Activated T-helper 9 cell treated with anti-CD3 and anti-CD28 coated beads, Interleukin-2, amount 50 U/mL, for 16 hours (primary cell): ENCODE data around the gene FRS2.

Experiments used
- DNase-seq: peaks from one replicate; pipeline ENCODE4 v3.0.0-alpha.2; 2020; ENCODE audit warnings: low read depth

Gene FRS2

DNA sequence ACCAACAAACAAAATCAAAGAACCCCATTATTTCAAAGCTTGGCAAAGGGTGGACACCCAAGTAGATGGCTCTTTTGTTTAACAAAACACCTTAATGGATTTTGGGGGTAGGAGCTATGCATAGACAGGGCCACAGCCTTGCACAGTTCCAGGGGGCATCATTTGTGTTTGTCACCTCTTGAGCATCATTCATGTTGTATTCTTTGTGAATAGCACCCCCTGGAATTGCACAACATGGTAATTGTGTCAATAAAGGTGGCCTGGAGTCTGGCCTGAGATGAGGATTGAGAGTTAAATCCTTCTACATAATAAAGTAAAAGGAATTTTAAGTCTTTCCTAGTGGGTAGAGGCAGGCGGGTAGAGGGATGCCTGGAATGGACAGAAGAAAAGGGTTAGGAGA is 3.3 kb upstream of the FRS2 start:
- no peak for DNase-seq

DNA sequence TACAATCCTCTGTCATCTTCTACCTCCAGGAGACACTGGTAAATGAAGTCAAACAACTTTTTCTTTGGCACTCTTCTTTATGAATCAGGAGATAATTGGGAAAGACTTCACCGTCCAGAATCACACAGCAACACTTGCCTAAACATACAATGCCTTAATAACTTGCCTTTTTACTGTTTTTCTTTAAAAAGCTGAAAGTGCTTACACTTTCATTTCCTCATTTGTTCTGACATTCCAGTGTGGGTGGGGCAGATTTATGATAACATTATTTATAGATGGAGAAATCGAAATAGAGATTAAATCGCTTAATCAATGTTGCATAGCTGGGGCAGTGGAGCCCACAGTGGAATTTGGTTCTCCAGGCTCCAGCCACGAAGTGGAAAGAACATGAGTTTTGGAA is 2.8 kb upstream of the FRS2 start:
- no peak for DNase-seq

DNA sequence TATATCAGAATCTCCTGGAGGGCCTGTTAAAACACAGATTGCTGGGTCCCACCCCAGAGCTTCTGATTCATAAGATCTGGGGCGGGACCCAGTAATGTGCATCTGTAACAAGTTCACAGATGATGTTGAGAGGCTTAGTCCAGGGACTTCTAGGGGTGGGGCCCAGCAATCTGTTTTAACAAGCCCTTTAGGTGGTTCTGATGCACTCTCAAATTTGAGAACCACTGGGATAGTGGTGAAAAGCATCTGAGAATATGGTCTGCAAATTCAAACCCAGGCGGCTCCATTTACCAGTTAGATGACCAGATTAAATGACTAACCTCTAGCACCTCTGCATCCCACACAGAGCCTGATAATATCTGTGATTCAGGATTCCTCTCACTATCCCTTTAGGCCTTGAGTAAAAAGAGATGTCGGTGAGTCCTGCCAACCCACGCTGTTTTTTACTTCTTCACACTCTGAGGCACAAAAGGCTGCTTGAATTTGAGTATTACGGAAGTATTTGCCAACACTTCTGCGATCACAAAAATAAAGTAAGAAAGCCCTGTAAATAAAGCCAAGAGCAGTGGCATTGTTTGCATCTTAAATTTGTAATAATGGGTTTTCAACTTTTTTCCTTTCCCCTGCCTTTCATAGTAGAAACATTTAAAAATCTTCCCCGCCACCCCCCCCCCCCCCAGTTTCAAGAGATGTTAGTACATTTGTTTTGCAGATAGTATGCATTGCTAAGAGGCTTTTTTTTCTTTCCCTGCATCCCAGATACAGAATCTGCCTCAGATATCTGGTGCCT is 1.8 kb upstream of the FRS2 start:
- DNase-seq, result no peak

DNA sequence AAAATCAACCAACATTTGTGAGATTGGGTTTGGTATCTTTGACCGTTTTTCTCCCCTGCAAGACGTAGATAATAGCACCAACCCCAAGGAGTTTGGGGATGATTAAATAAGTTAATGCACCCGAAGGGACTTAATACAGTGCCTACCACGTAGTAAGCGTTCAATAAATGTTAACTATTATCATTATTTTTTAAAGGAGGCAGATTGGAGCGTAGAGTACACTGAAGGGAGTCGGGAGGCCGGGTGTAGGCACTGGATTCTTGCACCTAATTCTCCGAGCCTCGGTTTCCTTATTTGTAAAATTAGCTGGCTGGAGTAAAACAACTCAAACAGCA is 367 bp upstream of the FRS2 start:
- no peak for DNase-seq

DNA sequence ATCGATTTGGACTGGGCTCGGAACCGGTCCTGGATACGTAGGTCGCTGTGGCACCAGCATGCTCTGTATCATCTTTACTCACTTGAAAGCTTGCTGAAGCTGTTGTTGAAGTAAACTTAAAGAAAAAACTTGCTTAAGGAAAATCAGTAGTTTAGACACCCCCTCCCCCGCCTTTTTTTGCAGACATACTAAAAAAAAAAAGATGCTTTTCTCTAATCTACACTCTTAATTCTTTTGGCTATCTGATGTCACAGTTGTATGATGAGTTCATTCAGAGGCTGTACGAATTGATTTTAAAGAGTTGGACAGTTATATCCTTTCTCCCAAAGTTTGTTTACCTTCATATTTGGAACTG is 865 bp downstream of the FRS2 start:
- DNase-seq, result peak; percentile 0

DNA sequence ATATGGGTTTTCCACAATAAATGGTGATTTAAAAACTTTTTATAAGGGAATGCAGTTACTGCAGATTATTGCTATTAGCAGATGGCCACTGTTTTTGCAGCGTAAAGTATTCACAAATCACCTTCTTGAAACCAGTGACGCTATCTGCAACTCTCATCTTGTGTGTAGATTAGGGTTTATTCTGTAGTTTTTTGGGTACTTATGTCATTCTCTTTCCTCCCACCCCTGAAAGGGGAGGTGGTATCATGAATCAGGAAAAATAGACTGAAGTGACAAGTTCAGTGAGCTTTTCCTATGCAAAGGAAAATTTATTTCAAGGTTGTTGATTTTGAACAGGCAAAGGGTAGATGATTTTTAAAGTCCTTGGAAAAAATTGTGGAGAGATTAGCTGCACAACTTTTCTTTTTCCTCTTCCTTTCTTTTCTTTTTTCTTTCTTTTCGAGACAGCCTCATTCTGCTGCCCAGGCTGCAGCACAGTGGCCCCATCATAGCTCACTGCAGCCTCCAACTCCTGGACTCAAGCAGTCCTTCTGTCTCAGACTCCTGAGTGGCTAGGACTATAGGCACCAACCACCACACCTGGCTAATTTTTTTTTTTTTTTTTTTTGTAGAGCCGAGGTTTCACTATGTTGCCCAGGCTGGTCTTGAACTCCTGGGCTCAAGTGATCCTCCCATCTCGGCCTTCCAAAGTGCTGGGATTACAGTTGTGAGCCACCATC is 1.6 kb downstream of the FRS2 start:
- no peak for DNase-seq

DNA sequence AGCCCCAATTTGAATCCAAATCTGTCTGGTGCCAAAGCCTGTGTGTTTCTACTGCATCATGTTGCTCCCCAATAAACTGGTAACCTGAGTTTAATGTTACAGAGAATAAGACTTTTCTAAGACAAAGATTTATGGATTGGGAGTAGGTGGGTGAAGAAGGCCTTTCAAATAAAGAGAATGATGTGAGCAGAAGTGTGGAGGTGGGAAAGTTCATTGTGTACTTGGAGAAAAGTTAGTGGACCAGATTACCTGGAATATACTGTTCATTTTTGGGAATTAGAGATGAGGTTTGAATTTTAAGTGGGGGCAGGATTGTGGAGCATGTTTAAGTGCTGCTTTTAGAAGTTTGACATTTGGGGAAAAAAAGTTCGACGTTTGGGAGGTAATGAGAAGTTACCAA is 3.1 kb downstream of the FRS2 start:
- DNase-seq, result no peak

DNA sequence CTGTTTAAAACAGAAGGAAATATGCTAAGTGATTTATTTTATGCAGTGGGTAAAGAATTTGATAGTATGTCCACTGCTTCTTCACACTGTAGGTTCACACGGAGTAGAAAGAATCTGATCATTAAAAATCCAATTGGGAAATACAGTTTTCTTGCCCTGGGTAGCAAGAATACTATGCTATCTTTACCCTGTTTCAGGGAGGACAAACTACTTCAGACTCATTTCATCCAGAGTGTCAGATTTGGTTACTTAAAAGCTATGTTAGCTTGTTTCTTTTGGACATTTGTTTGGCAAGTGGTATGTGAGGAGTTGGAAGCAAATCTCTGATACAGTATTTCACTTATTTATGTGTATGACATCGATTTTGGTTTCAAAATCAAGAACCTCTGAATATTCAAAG is 4.3 kb downstream of the FRS2 start:
- DNase-seq, result no peak

DNA sequence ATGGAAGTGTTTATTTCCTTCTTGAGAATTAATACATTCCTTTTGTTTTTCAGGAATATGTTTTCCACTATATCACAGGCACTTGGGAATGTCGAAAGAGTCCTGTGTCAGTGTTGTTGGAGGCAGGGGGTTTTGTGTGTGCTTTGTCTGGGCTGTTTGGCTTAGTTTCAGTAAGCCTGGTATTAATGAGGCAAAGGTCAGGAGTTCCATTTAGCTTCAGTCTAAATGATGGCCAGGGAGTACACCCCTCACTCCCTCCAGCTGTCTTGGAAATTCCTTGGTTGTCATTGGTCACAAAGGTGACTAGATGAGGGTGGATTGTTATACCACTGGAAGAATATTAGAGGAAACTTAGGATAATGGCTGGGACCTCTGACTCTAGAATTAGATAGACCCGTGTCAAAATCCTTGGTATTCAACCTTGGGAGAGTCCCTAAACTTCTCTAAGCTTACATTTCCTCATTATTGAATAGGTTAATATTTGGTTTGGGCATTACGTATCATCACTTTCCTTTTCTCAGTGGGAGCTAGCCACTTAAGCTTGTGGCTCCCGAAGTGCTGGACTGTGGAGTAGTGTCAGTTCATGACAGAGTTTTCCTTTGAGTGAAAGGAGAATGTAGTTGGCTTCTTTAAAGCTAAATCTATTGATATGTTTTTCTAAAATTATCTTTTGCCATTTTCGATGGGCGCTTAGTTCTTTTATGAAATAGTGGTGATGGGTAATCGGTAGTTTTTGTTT is 5.2 kb downstream of the FRS2 start:
- DNase-seq, result no peak

DNA sequence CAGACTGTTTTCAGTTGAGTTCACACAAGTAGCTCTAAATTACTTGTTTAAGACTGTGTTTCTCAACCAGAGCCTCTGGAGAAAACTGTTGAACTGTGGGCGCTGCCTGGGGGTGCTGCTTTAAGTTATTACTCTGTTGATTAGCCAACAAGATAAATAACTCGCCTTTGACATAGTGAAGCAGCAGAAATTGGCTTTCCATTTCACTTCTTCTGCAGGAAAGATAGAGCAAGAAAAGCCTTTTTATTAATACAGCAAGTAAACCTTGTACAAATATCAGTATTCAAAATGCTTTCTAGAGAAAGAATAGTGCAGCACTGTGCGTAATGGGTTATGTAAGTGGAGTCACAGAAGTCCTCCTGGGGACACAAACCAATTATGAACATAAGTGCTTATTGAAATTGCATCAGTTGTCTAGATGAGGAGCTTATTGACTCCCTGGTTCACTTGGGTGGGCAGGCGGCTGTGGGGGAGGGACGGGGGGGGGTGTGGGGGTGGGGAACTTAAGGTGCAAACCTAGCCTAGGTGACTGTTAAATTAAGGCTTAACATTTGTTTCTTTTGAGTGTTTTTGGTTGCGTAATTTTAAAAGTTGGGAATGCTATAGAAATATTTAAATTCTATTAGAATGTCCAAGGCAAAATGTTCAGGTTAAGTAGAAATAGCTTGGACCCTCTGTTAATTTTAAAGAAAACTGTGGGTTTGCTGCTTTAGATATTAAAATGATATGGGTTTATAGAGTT is 6.3 kb downstream of the FRS2 start:
- no peak for DNase-seq

DNA sequence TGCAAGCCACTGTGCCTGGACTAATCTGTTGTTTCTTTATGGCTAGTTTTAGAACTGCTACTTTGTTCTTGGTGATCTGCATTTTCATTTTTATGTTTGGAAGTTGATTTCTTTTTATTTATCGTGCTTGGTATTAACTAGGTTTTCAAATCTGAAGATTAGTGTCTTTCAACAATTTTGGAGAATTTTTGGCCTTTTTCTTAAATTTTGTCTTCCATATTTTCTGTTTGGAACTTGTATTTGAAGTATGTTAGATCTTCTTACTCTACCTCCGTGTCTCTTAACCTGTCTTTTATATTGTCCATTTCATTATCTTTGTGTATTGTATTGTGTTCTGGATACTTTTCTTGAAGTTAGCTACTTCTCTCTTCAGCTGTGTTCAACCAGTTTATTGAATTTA is 9.5 kb downstream of the FRS2 start:
- no peak for DNase-seq

DNA sequence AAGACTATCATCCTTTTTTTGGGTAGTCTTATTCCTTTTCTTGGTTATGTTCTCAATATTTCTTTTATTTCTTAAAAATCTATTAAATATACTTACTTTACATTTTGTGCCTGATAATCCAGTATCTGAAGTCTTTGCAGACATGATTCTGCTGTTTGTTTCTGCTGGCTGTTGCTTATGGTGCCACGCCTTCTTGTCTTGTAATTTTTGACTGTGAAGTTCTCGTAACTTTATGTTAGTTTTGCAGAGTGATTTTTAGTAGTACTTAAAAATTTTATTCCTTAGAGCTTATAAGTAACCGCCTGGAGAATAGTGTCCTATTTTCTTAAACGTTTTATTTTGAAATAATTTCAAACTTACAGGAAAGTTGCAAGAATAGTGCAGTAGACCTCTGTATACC is 10.5 kb downstream of the FRS2 start:
- no peak for DNase-seq

DNA sequence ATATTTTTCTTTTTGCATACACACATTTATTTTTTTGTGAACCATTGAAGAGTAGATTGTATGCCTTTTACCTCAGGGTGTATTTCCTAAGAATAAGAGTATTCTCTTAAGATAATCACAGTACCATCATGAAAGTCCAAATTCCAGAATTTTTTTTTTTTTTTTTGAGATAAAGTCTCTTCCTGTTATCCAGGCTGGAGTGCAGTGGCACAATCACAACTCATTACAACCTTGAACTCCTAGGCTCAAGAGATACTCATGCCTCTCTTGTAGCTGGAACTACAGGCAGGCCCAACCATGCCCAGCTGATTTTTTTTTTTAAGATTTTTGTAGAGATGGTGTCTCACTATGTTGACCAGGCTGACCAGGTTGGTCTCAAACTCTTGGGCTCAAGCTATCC is 10.9 kb downstream of the FRS2 start:
- DNase-seq, result no peak

DNA sequence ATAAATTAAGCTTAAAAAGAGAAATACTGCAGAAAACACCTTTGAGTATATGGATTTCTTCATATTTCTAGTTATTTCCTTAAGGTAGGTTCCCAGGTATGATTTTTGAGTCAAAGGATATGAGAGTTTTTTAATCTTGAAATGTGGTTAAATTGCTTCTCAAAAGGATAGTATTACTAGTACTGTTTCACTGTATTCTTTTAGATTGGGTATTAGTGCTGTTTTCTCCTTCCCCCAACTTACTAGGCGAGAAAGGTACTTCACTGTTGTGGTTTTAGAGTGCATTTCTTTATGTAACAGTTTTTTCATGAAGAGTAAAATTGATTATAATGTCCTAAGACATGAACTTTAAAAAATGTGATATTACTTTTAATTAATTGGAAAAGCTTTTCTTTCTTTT is 13.5 kb downstream of the FRS2 start:
- DNase-seq, result no peak

DNA sequence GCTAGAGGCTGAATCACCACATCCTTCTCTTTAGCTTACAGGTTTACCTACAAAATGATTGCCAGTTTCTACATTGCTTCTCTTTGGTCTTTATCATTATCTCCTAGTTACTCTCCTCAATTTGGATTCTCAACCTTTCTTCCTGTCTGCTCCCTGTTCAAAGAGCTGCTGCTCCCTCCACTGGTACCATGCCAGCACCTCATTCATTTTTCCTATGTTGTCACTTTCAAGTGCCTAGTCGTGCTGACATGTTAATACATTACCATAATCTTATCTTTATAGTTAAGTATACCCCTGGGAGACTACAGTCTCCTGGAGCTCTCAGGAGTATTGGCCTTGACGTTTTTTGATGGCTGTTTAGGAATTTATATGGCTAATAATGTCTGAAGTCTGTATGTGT is 14.2 kb downstream of the FRS2 start:
- DNase-seq, result no peak

DNA sequence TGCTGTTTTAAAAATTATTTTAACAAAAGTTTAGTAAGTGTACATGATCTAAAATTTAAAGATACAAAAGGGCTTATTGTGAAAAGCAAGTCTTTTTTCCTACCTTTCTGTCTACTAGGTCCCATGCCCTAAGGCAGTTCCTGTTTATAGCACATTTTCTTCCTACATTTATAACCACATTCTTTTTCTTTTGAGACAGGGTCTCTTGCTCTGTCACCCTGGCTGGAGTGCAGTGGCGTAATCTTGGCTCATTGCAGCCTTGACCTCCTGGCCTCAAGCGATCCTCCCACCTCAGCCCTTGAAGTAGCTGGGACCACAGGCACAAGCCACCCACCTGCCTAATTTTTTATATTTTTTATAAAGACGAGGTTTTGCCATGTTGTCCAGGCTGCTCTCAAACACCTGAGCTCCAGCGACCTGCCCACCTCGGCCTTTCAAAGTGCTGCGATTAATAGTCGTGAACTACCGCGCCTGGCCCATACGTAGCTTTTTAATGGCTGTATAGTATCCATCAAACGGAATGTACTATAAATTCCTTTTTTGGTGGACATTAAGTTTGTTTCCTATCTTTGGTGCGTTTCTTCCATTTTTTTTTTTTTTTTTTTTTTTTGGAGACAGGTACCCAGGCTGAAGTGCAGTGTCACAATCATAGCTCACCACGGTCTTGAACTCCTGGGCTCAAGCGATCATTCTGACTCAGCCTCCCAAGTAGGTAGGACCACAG is 20.9 kb downstream of the FRS2 start:
- DNase-seq, result no peak

DNA sequence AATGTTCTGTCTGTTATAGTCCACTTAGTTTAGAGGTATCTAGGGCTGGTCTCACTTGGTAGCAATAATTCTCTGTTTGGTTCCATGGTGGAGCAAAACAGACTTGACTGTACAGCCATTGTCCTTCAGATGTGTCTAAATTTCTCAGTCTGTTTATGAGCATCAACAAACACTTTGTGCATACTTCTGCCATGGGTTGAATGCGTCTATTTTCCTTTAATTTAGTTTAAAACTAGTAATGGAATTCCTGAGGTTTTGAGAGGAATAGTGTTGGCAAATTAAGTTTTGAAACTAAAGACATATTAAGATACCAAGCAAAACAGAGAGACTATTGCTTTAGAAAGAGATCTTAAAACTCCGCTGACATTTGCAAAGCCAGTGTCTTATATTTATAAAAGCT is 22.6 kb downstream of the FRS2 start:
- no peak for DNase-seq

DNA sequence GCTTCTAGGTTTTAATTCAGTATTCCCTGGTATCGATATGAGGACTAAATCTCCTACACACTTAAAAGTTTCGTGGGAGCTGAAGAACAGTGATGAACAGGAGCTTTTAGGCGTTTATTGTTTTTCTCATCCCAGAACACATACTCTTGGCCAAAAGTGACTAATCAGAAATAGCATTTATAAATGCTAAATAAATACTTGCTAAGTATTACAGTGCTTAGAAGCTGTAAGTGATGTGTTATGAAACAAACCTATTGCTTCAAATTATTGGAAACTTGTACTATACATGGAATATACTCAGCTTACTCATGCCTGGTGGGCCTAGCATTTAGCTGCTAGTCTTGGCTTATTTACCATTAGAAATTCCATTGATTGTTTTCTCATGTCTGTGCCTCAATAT is 24.9 kb downstream of the FRS2 start:
- no peak for DNase-seq

DNA sequence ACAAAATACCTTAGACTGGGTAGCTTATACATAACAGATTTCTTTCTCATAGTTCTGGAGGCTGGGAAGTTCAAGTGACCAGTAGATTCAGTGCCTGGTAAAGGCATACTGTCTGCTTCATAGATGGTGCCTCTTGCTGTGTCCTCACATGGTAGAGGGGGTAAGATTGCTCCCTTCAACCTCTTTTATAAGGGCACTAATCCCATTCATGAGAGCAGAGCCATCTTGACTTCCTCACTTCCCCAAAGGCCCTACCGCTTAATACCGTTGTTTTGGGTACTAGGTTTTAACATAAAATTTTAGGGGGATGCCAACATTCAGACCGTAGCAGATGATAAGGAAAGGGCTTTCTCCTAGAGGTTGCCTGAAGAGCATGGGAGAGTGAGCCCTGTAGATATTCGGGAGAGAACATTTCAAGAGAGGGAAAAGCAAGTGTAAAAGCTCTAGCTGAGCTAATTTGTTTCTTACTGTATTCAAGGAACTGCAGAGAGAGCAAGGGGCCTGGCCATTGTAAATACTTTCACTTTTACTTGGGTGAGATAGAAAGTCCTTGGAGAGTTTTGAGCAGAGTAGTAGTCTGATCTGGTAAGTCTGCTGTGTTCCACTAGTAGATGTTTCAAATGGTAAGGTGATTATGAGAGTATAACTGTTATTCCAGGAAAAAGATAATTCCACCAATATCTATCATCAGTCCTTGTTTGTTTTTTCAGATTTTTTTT is 27.3 kb downstream of the FRS2 start:
- no peak for DNase-seq

DNA sequence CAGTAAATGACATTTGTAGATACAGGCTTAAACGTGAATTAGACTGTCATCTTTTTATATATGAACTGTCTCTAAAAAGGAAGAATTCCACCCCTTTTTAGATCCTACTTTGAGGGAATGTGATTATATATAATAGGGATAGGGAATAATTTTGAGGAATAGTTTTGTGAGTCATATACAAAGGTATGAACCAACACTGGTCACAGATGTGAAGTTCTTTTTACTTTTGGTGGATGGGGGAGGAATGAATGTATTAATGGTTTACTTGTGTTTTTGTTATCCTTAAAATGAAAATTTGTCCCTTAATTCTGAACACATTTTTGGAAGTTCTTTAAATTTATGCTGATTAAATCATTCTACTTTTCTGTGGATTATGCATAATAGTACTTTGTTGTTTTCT is 30.4 kb downstream of the FRS2 start:
- no peak for DNase-seq

DNA sequence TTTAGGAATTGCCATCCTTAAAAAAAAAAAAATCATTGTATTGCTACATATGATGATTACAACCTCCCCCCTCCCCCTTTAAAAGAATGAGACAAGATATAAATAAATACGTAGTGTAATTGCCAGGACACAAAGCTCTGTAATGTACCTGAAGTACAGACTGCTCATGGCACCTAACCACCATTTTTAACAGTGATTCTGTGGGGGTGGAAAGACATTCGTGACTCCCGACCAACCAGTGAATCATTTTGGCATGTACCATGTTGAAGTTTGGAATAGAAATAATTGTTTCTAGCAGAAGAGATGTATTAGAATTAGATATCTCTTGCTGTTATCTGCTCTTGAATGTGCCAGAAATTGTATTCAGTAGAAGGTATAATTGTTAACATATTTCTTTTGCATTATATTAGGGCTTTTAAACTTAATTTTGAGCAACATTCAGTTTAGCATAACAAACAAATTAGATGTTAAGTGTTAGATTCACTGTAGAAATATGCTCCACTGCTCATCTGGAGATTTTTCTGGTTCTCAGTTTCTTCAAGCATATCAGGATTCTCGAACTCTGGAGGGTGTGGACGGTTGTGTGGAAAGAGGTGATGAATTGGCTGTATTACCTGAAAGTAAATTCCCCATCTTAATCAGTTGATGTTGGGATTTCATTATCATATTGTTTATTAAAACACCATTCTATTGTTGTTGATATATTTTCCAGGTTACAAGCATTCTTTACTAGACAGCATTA is 31.1 kb downstream of the FRS2 start:
- no peak for DNase-seq
